ENCODE results near the gene ACP4. TPM values are rescaled to one million over a fixed set of nuclear protein-coding genes. Genes with fewer than 3 reads are reported as not detected.

The ACP4 gene
- polyA plus RNA-seq, 1 donor: 0.09 TPM

DNA sequence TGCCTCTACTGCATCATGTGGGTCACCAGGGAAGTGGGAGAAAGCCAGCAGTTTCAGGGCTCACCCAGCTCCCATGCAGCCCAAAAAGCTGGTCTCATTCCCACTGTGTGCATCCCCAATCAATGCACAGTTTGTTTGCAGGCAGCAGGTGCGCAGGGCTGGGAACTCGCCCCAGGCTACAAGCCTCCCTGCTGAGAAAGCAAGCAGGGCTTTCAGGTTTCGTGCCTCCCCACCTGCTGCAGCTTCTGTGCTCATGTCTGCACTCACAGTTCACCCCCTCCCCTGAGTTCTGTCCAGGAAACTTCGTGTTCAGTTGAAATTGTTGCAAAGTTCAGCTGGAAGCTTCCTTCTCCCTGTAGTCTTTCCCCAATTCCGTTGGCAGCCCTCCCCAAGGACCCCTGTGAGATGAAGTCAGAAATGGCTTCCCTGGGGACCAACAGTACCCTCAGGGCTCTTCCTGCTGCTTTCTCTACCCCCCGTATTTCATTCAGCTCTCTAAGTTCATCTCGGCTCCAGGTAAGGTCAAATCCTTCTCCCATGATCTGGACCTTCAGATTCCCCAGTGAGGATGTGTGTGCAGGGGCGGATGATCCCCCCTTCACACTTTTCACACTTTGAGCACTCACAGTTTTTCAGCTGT, 54.2 kb downstream of the ACP4 start:
- no peak overlapping the region for H3K27ac ChIP-seq (ENCODE audit: low read length)
- no peak overlapping the region for H3K4me3 ChIP-seq (ENCODE audit: low read length)
- no peaks in the 10 kb centered on the region for H3K36me3 ChIP-seq (ENCODE audit: control insufficient read depth, insufficient read depth, low read length)
- H3K9me3 ChIP-seq (ENCODE audit: control insufficient read depth, low read depth, low read length): peaks cover 8% of the 10 kb centered on the region
- WGBS (ENCODE audit: insufficient coverage, low lambda C conversion rate): 80% methylated on average over 1 of the region's 8 CpGs
- H3K4me1 ChIP-seq (ENCODE audit: control insufficient read depth, insufficient read depth, low read length): no peaks in the 10 kb centered on the region
- H3K27me3 ChIP-seq (ENCODE audit: control insufficient read depth, insufficient read depth, low read length): no peaks in the 10 kb centered on the region
- DNase-seq: no peak

Other genes starting within 250 kb of the ACP4 start
- 6.9 TPM for gene LRRC4B, start 222.0 kb upstream of the ACP4 start, polyA plus RNA-seq
- 0.93 TPM for gene SYT3, start 150.5 kb upstream of the ACP4 start, polyA plus RNA-seq
- gene C19orf81, start 141.0 kb upstream of the ACP4 start, polyA plus RNA-seq: 0.46 TPM
- gene SHANK1, start 70.6 kb upstream of the ACP4 start, polyA plus RNA-seq: 3.2 TPM
- 14.6 TPM for gene CLEC11A, start 67.1 kb upstream of the ACP4 start, polyA plus RNA-seq
- gene GPR32, start 20.0 kb upstream of the ACP4 start, polyA plus RNA-seq: not detected
- gene KLK1, start 33.4 kb downstream of the ACP4 start, polyA plus RNA-seq: 23.1 TPM
- gene KLK15, start 43.2 kb downstream of the ACP4 start, polyA plus RNA-seq: 0.10 TPM
- gene KLK3, start 64.5 kb downstream of the ACP4 start, polyA plus RNA-seq: 0.90 TPM
- 0.15 TPM for gene KLK2, start 83.0 kb downstream of the ACP4 start, polyA plus RNA-seq
- gene KLK4, start 121.0 kb downstream of the ACP4 start, polyA plus RNA-seq: not detected
- gene KLK5, start 162.6 kb downstream of the ACP4 start, polyA plus RNA-seq: 1.6 TPM
- gene KLK6, start 179.2 kb downstream of the ACP4 start, polyA plus RNA-seq: 0.58 TPM
- 0.42 TPM for gene KLK7, start 193.5 kb downstream of the ACP4 start, polyA plus RNA-seq
- gene KLK8, start 211.2 kb downstream of the ACP4 start, polyA plus RNA-seq: 0.79 TPM
- 2.3 TPM for gene KLK10, start 229.3 kb downstream of the ACP4 start, polyA plus RNA-seq
- gene KLK11, start 236.2 kb downstream of the ACP4 start, polyA plus RNA-seq: 10.3 TPM
- gene KLK12, start 244.6 kb downstream of the ACP4 start, polyA plus RNA-seq: 2.4 TPM

All from large intestine (tissue), 3 donors.